22Rv1 (cell line): Measurements from ENCODE around the gene CTNND2.

Source experiments
- CTCF ChIP-seq: fragments of 450-650 bp; IDR thresholded peaks from 2 replicates; pipeline ENCODE4 v1.5.1; 2017; ENCODE audit warnings: mild to moderate bottlenecking
- ZFX ChIP-seq: fragments of 450-650 bp; IDR thresholded peaks from 2 replicates; pipeline ENCODE4 v1.6.1; 2017; ENCODE audit warnings: antibody characterized with exemption, borderline replicate concordance

DNA sequence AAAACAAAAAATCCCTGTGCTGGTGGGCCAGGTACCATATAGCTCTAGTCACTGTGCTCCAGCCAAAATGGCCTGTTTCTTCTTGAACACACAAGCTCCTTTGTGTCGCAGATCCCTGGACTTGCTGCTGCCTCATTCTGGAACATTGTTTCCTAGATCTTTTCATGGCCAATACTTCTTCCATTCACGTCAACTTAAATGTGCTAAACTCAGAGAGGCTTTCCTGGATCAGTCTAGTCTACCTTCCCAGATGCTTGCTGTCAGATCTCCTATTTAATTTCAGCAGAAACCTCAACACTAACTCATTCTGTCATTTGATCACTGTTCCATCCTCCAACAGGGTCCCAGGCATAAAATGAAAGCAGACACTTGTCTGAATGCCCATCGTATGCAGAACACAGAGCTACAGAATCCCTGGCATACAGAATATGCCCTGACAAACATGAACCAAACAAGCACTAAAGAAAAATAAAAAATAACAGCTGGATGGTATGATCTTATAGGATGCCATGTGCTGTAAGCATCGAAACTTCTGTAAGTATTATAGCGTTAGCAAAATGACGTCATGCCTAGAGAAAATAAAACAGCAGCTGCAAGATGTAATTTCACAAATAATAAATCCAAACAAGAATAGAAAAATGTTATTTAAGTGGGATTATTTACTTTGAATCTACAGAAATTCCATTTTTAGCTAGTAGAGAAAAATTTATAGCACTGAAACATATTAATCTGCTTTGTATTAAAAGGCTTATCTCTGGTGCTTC, 739.5 kb downstream of the CTNND2 start:
- no peak for TF ChIP-seq CTCF
- TF ChIP-seq ZFX, result no peak
